ENCODE results near the gene LYSMD2.

DNA sequence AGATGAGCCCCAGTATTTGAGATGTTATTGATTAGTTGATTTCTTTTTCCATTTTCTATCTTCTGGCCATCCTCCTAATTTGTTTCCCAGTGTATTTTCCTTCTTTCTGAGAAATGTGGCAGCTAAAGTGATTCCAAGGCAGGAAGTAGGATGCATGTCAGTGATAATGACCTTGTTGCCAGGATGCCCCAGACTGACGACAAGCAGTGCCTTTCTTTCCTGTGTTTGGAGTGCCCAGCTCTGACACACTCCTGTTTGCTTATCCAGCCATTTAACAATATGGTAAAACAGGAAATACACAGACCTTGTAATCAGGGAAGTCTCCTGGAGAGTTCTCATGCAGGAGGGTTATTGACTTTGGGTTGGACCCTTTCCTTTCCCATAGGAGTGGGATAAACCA is 34.3 kb upstream of the LYSMD2 start:
- TF ChIP-seq, protein P1, sequence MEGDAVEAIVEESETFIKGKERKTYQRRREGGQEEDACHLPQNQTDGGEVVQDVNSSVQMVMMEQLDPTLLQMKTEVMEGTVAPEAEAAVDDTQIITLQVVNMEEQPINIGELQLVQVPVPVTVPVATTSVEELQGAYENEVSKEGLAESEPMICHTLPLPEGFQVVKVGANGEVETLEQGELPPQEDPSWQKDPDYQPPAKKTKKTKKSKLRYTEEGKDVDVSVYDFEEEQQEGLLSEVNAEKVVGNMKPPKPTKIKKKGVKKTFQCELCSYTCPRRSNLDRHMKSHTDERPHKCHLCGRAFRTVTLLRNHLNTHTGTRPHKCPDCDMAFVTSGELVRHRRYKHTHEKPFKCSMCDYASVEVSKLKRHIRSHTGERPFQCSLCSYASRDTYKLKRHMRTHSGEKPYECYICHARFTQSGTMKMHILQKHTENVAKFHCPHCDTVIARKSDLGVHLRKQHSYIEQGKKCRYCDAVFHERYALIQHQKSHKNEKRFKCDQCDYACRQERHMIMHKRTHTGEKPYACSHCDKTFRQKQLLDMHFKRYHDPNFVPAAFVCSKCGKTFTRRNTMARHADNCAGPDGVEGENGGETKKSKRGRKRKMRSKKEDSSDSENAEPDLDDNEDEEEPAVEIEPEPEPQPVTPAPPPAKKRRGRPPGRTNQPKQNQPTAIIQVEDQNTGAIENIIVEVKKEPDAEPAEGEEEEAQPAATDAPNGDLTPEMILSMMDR (IDR thresholded peaks at IDR 0.05): no peak
- no peak for TF ChIP-seq EZH2 (IDR thresholded peaks at IDR 0.05)

Data from neural progenitor cell (in vitro differentiated cells).